ENCODE data around the gene SCLT1. TPM values are rescaled to one million over a fixed set of nuclear protein-coding genes. Genes with fewer than 3 reads are reported as not detected.
A peak's percentile ranks its signal among the peaks of the same experiment; 100 is the strongest.

Gene SCLT1
- total and polyA plus RNA-seq, 2 of the 4 experiments (the other 2 are of a cell fraction) = 4.9 to 7.7 TPM

- Histone ChIP-seq H2BK20ac (ENCODE audit: low read depth, low read length) (peak overlapping the region; percentile 53), H4K91ac (ENCODE audit: insufficient read depth, low read depth, low read length) (peak overlapping the region; percentile 70), H2BK120ac (ENCODE audit: low read depth, low read length) (peak overlapping the region; percentile 84), H3K9ac (ENCODE audit: low read depth, low read length) (peak overlapping the region; percentile 28), H2AK9ac (replicated peaks; ENCODE audit: low read depth, low read length, poor library complexity) (peak overlapping the region; percentile 51), H3K27me3 (ENCODE audit: control insufficient read depth, insufficient read depth, low read length) (no peaks in the 10 kb centered on the region), H3K9me1 (ENCODE audit: insufficient read depth, low read length) (peaks cover 42% of the 10 kb centered on the region), H3K4me3 (ENCODE audit: insufficient read depth, low read depth, low read length) (no peak overlapping the region), H4K20me1 (ENCODE audit: insufficient read depth, low read length) (peaks cover 10% of the 10 kb centered on the region; the same call in 1 of the 2 replicates), H4K5ac (ENCODE audit: low read depth, low read length) (peak overlapping the region; percentile 76), H2AFZ (replicated peaks; ENCODE audit: low read length, poor library complexity) (peak overlapping the region; percentile 44), H2BK15ac (ENCODE audit: low read depth, low read length) (peak overlapping the region; percentile 97; the same call in 2 of the 3 replicates), H3K27ac (ENCODE audit: insufficient read depth, low read length) (peak overlapping the region; percentile 14), H2AK5ac (ENCODE audit: low read depth, low read length) (peak overlapping the region; percentile 92), H3K18ac (ENCODE audit: low read depth, low read length) (peak overlapping the region; percentile 14), H3K79me1 (ENCODE audit: low read depth in 1 of 2, low read length in 2 of 2) (peaks cover 58 to 76% of the 10 kb centered on the region in 2 experiments), H4K8ac (ENCODE audit: low read depth in 2 of 2, low read length in 2 of 2) (peak overlapping the region; percentile 38 to 68), H3K56ac (ENCODE audit: extremely low read depth, insufficient read depth, low read length) (peak overlapping the region; percentile 10; the same call in 1 of the 2 replicates), H3K4ac (ENCODE audit: low read depth, low read length) (peak overlapping the region; percentile 91), H3K23ac (ENCODE audit: low read depth, low read length) (peak overlapping the region; percentile 64), H3K36me3 (ENCODE audit: control insufficient read depth, insufficient read depth, low read length) (peaks cover 59% of the 10 kb centered on the region), H3K4me1 (ENCODE audit: control insufficient read depth, insufficient read depth, low read length) (peaks cover 30% of the 10 kb centered on the region), H3K4me2 (ENCODE audit: low read depth, low read length) (peak overlapping the region; percentile 11), H3K14ac (replicated peaks; ENCODE audit: low read depth, low read length) (peak overlapping the region; percentile 72), H2BK5ac (ENCODE audit: low read depth, low read length, poor library complexity, severe bottlenecking) (peak overlapping the region; percentile 90), H3K9me3 (ENCODE audit: control insufficient read depth, insufficient read depth, low read length) (no peaks in the 10 kb centered on the region)
- no TSS peak for BruUV-seq (replicated peaks)
- TF ChIP-seq CHD1 (IDR thresholded peaks at IDR 0.05; ENCODE audit: low read depth, low read length) = no peak
- TF ChIP-seq ELK1 (IDR thresholded peaks at IDR 0.05; ENCODE audit: borderline replicate concordance, low read depth, low read length) = no peak
- TF ChIP-seq, protein P1, sequence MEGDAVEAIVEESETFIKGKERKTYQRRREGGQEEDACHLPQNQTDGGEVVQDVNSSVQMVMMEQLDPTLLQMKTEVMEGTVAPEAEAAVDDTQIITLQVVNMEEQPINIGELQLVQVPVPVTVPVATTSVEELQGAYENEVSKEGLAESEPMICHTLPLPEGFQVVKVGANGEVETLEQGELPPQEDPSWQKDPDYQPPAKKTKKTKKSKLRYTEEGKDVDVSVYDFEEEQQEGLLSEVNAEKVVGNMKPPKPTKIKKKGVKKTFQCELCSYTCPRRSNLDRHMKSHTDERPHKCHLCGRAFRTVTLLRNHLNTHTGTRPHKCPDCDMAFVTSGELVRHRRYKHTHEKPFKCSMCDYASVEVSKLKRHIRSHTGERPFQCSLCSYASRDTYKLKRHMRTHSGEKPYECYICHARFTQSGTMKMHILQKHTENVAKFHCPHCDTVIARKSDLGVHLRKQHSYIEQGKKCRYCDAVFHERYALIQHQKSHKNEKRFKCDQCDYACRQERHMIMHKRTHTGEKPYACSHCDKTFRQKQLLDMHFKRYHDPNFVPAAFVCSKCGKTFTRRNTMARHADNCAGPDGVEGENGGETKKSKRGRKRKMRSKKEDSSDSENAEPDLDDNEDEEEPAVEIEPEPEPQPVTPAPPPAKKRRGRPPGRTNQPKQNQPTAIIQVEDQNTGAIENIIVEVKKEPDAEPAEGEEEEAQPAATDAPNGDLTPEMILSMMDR (conservative IDR thresholded peaks at IDR 0.05; ENCODE audit: low read depth, low read length) = no peak
- TF ChIP-seq RCOR1 (IDR thresholded peaks at IDR 0.05; ENCODE audit: insufficient replicate concordance, low read length) = peak; percentile 78
- no peak for TF ChIP-seq SMC3 (IDR thresholded peaks at IDR 0.05; ENCODE audit: low read depth, low read length)
- TF ChIP-seq MXI1 (IDR thresholded peaks at IDR 0.05; ENCODE audit: borderline replicate concordance, low read depth, low read length) = no peak
- TF ChIP-seq FOS (IDR thresholded peaks at IDR 0.05; ENCODE audit: low read depth, low read length) = peak; percentile 44; the same call in 1 of the 2 replicates
- no peak for TF ChIP-seq RAD21 (IDR thresholded peaks at IDR 0.05; ENCODE audit: low read length)
- peak; percentile 78; the same call in 1 of the 2 replicates for TF ChIP-seq NFE2L2 (IDR thresholded peaks at IDR 0.05; ENCODE audit: low read depth, low read length)
- no peak for TF ChIP-seq RFX5 (IDR thresholded peaks at IDR 0.05; ENCODE audit: low read depth, low read length)
- TF ChIP-seq BHLHE40 (IDR thresholded peaks at IDR 0.05; ENCODE audit: low read depth, low read length) = no peak
- TF ChIP-seq CEBPB (IDR thresholded peaks at IDR 0.05; ENCODE audit: low read depth, low read length) = no peak
- TF ChIP-seq POLR2A (IDR thresholded peaks at IDR 0.05; ENCODE audit: low read depth, low read length) = no peak
- peak; percentile 54 for TF ChIP-seq MAFK (IDR thresholded peaks at IDR 0.05; ENCODE audit: low read depth, low read length)
- 60% methylated on average over 1 of the region's 6 CpGs; no CpG with 5 or more reads in 1 of the 2 experiments for WGBS, 2 experiments (ENCODE audit: extremely low coverage in 2 of 2, insufficient read length in 1 of 2)
- intact Hi-C loops (cut with micrococcal nuclease) (loop anchor here (5.0 kb wide), 4 partner anchors 288 to 573 kb away; partner anchors contain the start of gene PGRMC2), dilution Hi-C loops (cut with HindIII; ENCODE audit: low sequenced_read_pairs, unreplicated experiment) (no loop called here), in situ Hi-C loops (cut with MboI; ENCODE audit: low sequenced_read_pairs) (loop anchor here (5.0 to 10.0 kb wide), 5 partner anchors 48 to 665 kb away; partner anchors contain the start of gene PGRMC2)
- ChIA-PET POLR2A (ENCODE audit: unreplicated experiment) (no interaction called here), CTCF (no interaction called here)
- peak; percentile 66 for ATAC-seq (ENCODE audit: low read depth)
- peak; percentile 96 for DNase-seq
These were observed 233.3 kb downstream of the SCLT1 start for GRCh38 chr4:128859887-128860677.
